AG04449 (cell line): ENCODE results near the gene PLEKHG2.

Experiments
- CTCF ChIA-PET: fragments of 350-600 bp; formaldehyde crosslinking; extraction: SDS; loops from one replicate; lab custom pipeline; 2021; ENCODE audit warnings: antibody characterized with exemption; lab: Yijun Ruan, JAX
- POLR2A ChIA-PET: fragments of 400-600, 350-600 bp; formaldehyde crosslinking; extraction: SDS; loops from one replicate; lab custom pipeline; 2020; ENCODE audit warnings: antibody characterized with exemption, inconsistent platforms; lab: Yijun Ruan, JAX
- DNase-seq: peaks from one replicate; pipeline ENCODE4 v3.0.0-alpha.2; 2010; ENCODE audit warnings: low read depth, low spot score
- H3K4me3 ChIP-seq: 2 replicates; pipeline ENCODE4 v1.5.1; 2011; ENCODE audit warnings: low read depth, mild to moderate bottlenecking, control low read depth, low read length
- TF ChIP-seq, protein P1 (sequence below): IDR thresholded peaks from one replicate; pipeline ENCODE4 v1.5.1; 2011; ENCODE audit warnings: mild to moderate bottlenecking, moderate library complexity, low read length, control low read depth, inconsistent platforms; ENCODE audit not compliant: insufficient read depth; ENCODE audit errors: missing control alignments

The PLEKHG2 gene

DNA sequence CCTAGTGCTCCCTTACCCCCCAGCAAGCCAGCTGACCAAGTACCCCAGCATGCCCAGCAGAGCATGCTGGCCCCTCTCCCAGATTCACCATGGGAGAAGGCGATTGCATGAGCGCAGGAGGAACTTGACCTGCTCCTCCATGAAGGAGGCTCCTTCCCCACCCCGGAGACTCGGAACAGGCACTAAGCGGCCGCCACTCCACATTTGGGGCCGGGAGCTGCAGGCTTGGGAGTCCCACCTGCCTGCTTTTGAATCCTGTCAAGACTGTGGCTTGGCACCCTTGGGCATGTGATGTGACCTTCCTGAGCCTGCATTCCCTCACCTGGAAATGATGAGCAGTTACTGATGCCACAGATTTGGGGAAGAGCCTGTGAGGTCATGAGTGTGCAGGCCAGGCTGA lies 55.5 kb downstream of the PLEKHG2 start:
- TF ChIP-seq, protein P1, sequence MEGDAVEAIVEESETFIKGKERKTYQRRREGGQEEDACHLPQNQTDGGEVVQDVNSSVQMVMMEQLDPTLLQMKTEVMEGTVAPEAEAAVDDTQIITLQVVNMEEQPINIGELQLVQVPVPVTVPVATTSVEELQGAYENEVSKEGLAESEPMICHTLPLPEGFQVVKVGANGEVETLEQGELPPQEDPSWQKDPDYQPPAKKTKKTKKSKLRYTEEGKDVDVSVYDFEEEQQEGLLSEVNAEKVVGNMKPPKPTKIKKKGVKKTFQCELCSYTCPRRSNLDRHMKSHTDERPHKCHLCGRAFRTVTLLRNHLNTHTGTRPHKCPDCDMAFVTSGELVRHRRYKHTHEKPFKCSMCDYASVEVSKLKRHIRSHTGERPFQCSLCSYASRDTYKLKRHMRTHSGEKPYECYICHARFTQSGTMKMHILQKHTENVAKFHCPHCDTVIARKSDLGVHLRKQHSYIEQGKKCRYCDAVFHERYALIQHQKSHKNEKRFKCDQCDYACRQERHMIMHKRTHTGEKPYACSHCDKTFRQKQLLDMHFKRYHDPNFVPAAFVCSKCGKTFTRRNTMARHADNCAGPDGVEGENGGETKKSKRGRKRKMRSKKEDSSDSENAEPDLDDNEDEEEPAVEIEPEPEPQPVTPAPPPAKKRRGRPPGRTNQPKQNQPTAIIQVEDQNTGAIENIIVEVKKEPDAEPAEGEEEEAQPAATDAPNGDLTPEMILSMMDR, result no peak
- ChIA-PET CTCF (interaction anchor here (0.8 to 2.8 kb wide), 2 partner anchors 11 to 66 kb away, joined by 3 to 11 read pairs; partner anchors contain the start of gene EID2B), POLR2A (no interaction called here)
- no peak for DNase-seq
- no peak overlapping the region for H3K4me3 ChIP-seq

DNA sequence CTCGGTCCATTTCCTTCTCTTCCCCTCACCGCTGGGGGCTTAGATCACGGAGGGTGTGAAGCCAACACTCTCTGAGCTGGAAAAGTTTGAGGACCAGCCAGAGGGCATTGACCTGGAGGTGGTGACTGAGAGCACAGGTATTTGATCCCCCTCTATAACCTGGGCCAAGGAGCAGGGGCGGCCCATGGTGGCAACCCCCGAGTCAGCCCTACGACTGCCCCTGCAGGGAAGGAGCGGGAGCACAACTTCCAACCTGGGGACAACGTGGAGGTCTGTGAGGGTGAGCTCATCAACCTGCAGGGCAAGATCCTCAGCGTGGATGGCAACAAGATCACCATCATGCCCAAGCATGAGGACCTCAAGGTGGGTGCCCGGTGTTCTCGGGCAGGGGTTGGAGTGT lies 56.6 kb downstream of the PLEKHG2 start:
- no peak for DNase-seq
- POLR2A ChIA-PET, result interaction anchor here (0.9 kb wide), 1 partner anchor 33 kb away, joined by 3 read pairs; the partner anchor contains the start of gene RPS16
- TF ChIP-seq, protein P1, result no peak
- CTCF ChIA-PET, result interaction anchor here (1.2 to 2.8 kb wide), 3 partner anchors 9 to 71 kb away, joined by 3 to 11 read pairs (median 6); partner anchors contain the start of gene EID2B
- H3K4me3 ChIP-seq, result no peak overlapping the region

DNA sequence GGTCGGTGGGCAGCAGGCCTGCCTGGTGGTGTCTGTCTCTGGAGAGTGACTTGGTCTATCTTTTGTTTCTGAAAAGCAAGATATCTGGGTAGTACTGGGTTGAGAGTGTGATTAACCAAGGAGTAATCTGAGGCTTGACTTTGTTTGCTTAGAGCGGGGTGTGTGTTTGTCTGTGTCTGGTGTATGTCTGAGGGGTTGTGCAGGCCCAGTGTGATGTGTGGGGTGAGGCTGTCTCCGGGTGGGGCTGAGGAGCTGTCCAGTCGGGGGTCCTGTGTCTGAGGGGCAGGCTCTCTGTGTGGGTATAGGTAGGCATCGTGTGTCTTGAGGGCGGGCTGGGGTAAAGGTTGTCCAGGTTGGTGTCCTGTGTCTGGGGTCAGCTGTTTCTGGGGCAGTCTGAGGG lies 57.1 kb downstream of the PLEKHG2 start:
- ChIA-PET POLR2A (interaction anchor here (0.9 kb wide), 1 partner anchor 34 kb away, joined by 3 read pairs; the partner anchor contains the start of gene RPS16), CTCF (interaction anchor here (1.2 to 2.8 kb wide), 3 partner anchors 8 to 72 kb away, joined by 3 to 11 read pairs (median 6); partner anchors contain the start of gene EID2B)

DNA sequence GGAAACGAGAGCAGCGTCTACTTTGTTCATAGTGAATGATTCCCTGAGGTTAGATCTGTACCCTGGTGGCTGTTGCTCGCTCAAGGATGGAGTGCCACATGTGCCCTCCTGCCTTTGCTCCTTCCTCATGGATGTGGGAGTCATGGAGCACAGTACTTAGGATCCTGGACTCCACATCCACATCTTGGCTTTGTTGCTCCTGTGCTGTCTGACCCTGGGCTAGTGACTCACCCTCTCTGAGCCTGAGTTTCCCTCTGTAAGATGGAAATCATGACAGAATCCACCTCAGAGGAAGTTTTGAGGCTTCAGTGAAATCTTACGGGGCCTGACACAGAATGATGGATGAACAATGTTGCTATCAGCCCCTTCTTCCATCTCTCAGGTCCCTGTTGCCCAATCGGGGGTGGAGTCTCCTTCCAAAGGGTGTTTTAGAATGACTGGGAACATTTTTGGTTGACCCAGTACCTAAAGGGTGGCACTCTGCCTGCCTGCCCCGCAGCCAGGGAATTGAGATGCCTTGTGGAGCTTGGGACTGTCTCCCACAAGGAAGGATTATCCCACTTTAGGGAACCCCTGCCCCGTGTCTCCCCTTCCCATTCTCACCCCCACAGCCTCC lies 58.4 kb downstream of the PLEKHG2 start:
- POLR2A ChIA-PET, result interaction anchor here (0.5 kb wide), 1 partner anchor 17 kb away, joined by 4 read pairs; no protein-coding TSS in a partner anchor
- TF ChIP-seq, protein P1, result no peak
- no peak for DNase-seq
- H3K4me3 ChIP-seq, result no peak overlapping the region
- CTCF ChIA-PET, result interaction anchor here (0.9 to 1.4 kb wide), 3 partner anchors 32 to 65 kb away, joined by 3 to 5 read pairs (median 4); partner anchors contain the start of gene EID2B

More for the DNA sequence above, 57.1 kb downstream of the PLEKHG2 start:
- no peak for DNase-seq
- TF ChIP-seq, protein P1, result no peak
- no peak overlapping the region for H3K4me3 ChIP-seq

DNA sequence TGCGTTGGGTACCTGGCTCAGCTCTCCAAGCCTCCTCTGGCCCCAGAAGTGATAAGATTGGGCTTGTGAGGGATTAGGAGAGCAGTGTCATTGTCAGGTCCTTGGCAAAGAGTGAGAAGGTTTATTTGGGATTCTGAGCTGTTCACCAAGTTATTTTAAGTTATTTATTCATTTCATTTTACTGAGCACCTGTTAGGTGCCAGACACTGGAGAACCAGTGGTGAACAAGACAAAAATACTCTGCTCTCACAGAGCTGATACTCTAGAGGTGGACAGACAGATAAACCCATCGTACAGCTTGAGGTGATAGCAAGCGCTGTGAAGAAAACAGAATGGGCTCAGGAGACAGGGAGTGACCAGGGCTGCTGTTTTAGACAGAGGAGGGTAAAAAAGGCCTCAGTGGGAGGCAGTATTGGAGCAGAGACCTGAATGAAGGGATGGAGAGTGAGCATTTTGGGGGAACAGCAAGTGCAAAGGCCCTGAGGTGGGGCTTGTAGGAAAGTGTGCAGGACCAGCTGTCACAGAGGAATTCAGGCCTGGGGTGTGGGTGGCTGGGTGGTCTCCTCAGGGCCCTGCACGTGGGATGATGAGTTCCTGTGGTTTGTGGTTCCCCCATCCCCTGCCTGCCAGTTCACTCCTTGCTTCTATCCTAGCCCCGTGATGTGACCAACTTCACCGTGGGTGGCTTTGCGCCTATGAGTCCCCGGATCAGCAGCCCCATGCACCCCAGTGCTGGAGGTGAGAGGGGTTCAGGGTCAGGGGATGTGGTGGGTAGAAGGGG lies 59.5 kb downstream of the PLEKHG2 start:
- ChIA-PET CTCF (interaction anchor here (0.5 to 1.4 kb wide), 5 partner anchors 10 to 71 kb away, joined by 3 to 5 read pairs (median 4); partner anchors contain the start of gene EID2B), POLR2A (no interaction called here)
- TF ChIP-seq, protein P1, result no peak
- no peak overlapping the region for H3K4me3 ChIP-seq
- DNase-seq, result no peak
